Caco-2 (cell line): Measurements from ENCODE around the gene EFNA3. TPM values are rescaled to one million over a fixed set of nuclear protein-coding genes. Genes with fewer than 3 reads are reported as not detected.

Experiments used
- BruUV-seq: library from RNA; stranded (reverse); fragments of 400-500 nt; replicated peaks from 2 replicates; lab custom pipeline; 2021; lab: Mats Ljungman, UMichigan
- CTCF ChIA-PET: fragments of 300-600 bp; sonication (Branson Sonifier 250); formaldehyde crosslinking; loops from one replicate; lab custom pipeline; 2022; ENCODE audit warnings: antibody characterized with exemption; lab: Charles Lee
- POLR2A ChIA-PET: fragments of 300-600 bp; sonication (Branson Sonifier 250); formaldehyde crosslinking; loops from one replicate; lab custom pipeline; 2022; ENCODE audit warnings: antibody characterized with exemption; lab: Charles Lee
- DNase-seq, 2 experiments: peaks; one replicate each; pipeline versions ENCODE4 v3.0.0 to v3.0.0-alpha.2; 2020 to 2022
- H3K27me3 ChIP-seq: replicated peaks from 2 replicates; pipeline ENCODE4 v1.6.0; 2011; ENCODE audit warnings: low read length; ENCODE audit not compliant: control insufficient read depth, insufficient read depth
- H3K36me3 ChIP-seq: 2 replicates; pipeline ENCODE4 v1.5.1; 2011; ENCODE audit warnings: low read length; ENCODE audit not compliant: control insufficient read depth, insufficient read depth
- H3K4me1 ChIP-seq: fragments of 250-450 bp; sonication (Bioruptor Pico); 2 replicates; pipeline ENCODE4 v1.5.1; 2020; ENCODE audit warnings: mild to moderate bottlenecking
- H3K4me3 ChIP-seq: 2 replicates; pipeline ENCODE4 v1.5.1; 2011; ENCODE audit warnings: low read depth, mild to moderate bottlenecking, control low read depth, low read length
- H3K9me3 ChIP-seq: fragments of 250-450 bp; sonication (Bioruptor Pico); 2 replicates; pipeline ENCODE4 v1.5.1; 2020; ENCODE audit warnings: mild to moderate bottlenecking, moderate library complexity
- H3K27ac Mint-ChIP-seq: one replicate; pipeline ENCODE4 v1.8.0; 2022; ENCODE audit warnings: mixed read lengths; ENCODE audit not compliant: unreplicated experiment
- H3K27me3 Mint-ChIP-seq: one replicate; pipeline ENCODE4 v1.8.0; 2022; ENCODE audit warnings: mixed read lengths; ENCODE audit not compliant: insufficient read depth, unreplicated experiment
- H3K36me3 Mint-ChIP-seq: one replicate; pipeline ENCODE4 v1.8.0; 2022; ENCODE audit warnings: mild to moderate bottlenecking, mixed read lengths; ENCODE audit not compliant: insufficient read depth, unreplicated experiment
- H3K4me1 Mint-ChIP-seq: one replicate; pipeline ENCODE4 v1.8.0; 2022; ENCODE audit warnings: low read depth, mixed read lengths; ENCODE audit not compliant: unreplicated experiment
- H3K4me3 Mint-ChIP-seq: one replicate; pipeline ENCODE4 v1.8.0; 2022; ENCODE audit warnings: mild to moderate bottlenecking, moderate library complexity, mixed read lengths; ENCODE audit not compliant: unreplicated experiment
- H3K9me3 Mint-ChIP-seq: one replicate; pipeline ENCODE4 v1.8.0; 2022; ENCODE audit warnings: mixed read lengths; ENCODE audit not compliant: unreplicated experiment
- CTCF ChIP-seq, 2 experiments: fragments of 200-600 bp in 1 of 2; IDR thresholded peaks; 1 replicate in 1 of 2; 2 replicates in 1 of 2; pipeline versions ENCODE4 v1.5.1 to v1.8.0; 2011 to 2022; ENCODE audit warnings: antibody characterized with exemption in 1 of 2, control low read depth in 1 of 2, inconsistent platforms in 1 of 2, low read depth in 1 of 2, low read length in 1 of 2, mild to moderate bottlenecking in 1 of 2, moderate library complexity in 1 of 2; ENCODE audit not compliant: insufficient read depth in 1 of 2, severe bottlenecking in 1 of 2, unreplicated experiment in 1 of 2
- intact Hi-C: fragments of 100-400 bp; cut with micrococcal nuclease; formaldehyde crosslinking; loops from one replicate; pipeline ENCODE4 v1.10.0; 2022; ENCODE audit not compliant: unreplicated experiment
- total RNA-seq: library from RNA; stranded (reverse); gene quantifications from 2 replicates; pipeline ENCODE4 v1.2.3, GENCODE V29; 2022

Gene EFNA3
- total RNA-seq, 1 experiment from 2014 or later: 3.5 TPM

- ChIA-PET CTCF (interaction anchor here (0.6 to 3.7 kb wide), 5 partner anchors 12 to 183 kb away, joined by 3 to 39 read pairs (median 5); partner anchors contain the start of genes ADAM15 and KRTCAP2), POLR2A (interaction anchor here (0.5 to 1.6 kb wide), 3 partner anchors 12 to 794 kb away, joined by 3 to 6 read pairs (median 5); partner anchors contain the start of genes ADAM15, EFNA3 and GON4L)
- Histone ChIP-seq H3K36me3 (peaks cover 2% of the 10 kb centered on the region; the same call in 1 of the 2 replicates), H3K4me1 (0 out of 2 replicates have a peak, but pooled peaks cover 19% of the 10 kb centered on the region), H3K27me3 (no peaks in the 10 kb centered on the region), H3K9me3 (no peaks in the 10 kb centered on the region), H3K4me3 (peak overlapping the region; percentile 64)
- Mint-ChIP-seq H3K9me3 (no peaks in the 10 kb centered on the region), H3K27me3 (no peaks in the 10 kb centered on the region), H3K4me1 (peaks cover 22% of the 10 kb centered on the region), H3K36me3 (peaks cover 19% of the 10 kb centered on the region), H3K27ac (peak overlapping the region; percentile 22), H3K4me3 (peak overlapping the region; percentile 86)
- intact Hi-C loops: loop anchor here (1.0 to 5.0 kb wide), 4 partner anchors 21 to 106 kb away; partner anchors contain the start of genes CKS1B, PBXIP1, SHC1 and ZBTB7B
- peak; percentile 68 to 83 for DNase-seq
- no TSS peak for BruUV-seq
- TF ChIP-seq CTCF (IDR thresholded peaks at IDR 0.05; ENCODE audit: insufficient read depth in 1 of 2, low read depth in 1 of 2, low read length in 1 of 2, severe bottlenecking in 1 of 2, unreplicated experiment in 1 of 2): peak; percentile 87 to 92
Measured at GRCh38 chr1:155062702-155063411, 15.8 kb upstream of the EFNA3 start.

DNA sequence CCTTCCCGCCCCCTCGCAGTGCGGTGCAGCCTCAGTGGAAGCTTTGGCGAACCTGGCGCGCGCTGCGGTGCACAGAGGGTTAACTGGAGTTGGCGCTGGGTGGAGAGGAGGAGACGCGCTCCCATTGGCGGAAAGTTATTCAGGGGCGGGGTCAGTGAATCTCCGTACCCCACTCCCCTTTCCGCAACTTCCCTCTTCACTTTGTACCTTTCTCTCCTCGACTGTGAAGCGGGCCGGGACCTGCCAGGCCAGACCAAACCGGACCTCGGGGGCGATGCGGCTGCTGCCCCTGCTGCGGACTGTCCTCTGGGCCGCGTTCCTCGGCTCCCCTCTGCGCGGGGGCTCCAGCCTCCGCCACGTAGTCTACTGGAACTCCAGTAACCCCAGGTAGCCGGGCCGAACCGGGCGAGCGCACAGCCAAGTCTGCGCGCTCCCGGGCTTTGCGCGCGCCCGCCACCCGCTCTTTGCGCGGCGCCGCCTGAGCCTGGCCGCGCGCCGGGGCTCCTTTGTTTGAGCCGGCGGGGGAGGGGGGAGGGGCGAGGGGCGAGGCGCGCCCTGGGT is 15.0 kb upstream of the EFNA3 start, which contains the start of gene EFNA4:
TSS of gene EFNA4 (plus strand) at position 191 of the 561 bp plus-strand sequence. CDS start at position 275, 84 bp downstream.
- Histone ChIP-seq H3K27me3 (no peaks in the 10 kb centered on the region), H3K4me1 (0 out of 2 replicates have a peak, but pooled peaks cover 19% of the 10 kb centered on the region), H3K4me3 (peak within 1 kb of the TSS; percentile 64), H3K36me3 (peaks cover 2% of the 10 kb centered on the region; the same call in 1 of the 2 replicates), H3K9me3 (no peaks in the 10 kb centered on the region)
- CTCF ChIA-PET: interaction anchor here (0.6 to 3.7 kb wide), 3 partner anchors 13 to 23 kb away, joined by 4 to 39 read pairs (median 11); partner anchors contain the start of gene ADAM15
- DNase-seq: peak; percentile 91
- Mint-ChIP-seq H3K27ac (peak within 1 kb of the TSS; percentile 22), H3K36me3 (peaks cover 21% of the 10 kb centered on the region), H3K27me3 (no peaks in the 10 kb centered on the region), H3K4me1 (peaks cover 22% of the 10 kb centered on the region), H3K9me3 (no peaks in the 10 kb centered on the region), H3K4me3 (peak within 1 kb of the TSS; percentile 86)
- no TSS peak for BruUV-seq
- POLR2A ChIA-PET: interaction anchor here (0.5 to 1.6 kb wide), 4 partner anchors 12 to 794 kb away, joined by 3 to 6 read pairs (median 4); partner anchors contain the start of genes ADAM15, EFNA3 and GON4L
- intact Hi-C loops: loop anchor here (1.0 to 5.0 kb wide), 4 partner anchors 21 to 106 kb away; partner anchors contain the start of genes CKS1B, PBXIP1, SHC1 and ZBTB7B
- no peak for TF ChIP-seq CTCF (IDR thresholded peaks at IDR 0.05; ENCODE audit: insufficient read depth in 1 of 2, low read depth in 1 of 2, low read length in 1 of 2, severe bottlenecking in 1 of 2, unreplicated experiment in 1 of 2)
